ENCODE results near the gene CFAP46. TPM values are rescaled to one million over a fixed set of nuclear protein-coding genes. Genes with fewer than 3 reads are reported as not detected.
A peak's percentile ranks its signal among the peaks of the same experiment; 100 is the strongest.

Gene CFAP46
- polyA plus RNA-seq, 1 donor from 2014 or later = not detected

GRCh38 chr10:132786884-132787494, 155.4 kb downstream of the CFAP46 start:
- Mint-ChIP-seq H3K36me3 (no peaks in the 10 kb centered on the region), H3K27ac (no peak overlapping the region), H3K9me3 (peaks cover 0 to 4% (median 3%) of the 10 kb centered on the region in 3 donors), H3K4me1 (peaks cover 0 to 4% (median 0%) of the 10 kb centered on the region in 3 donors), H3K4me3 (no peak overlapping the region), H3K27me3 (peaks cover 15% of the 10 kb centered on the region)

- H3K4me3 Mint-ChIP-seq = peak overlapping the region in 1 of 4 donors; percentile 51
- H3K36me3 Mint-ChIP-seq = no peaks in the 10 kb centered on the region
- no peak overlapping the region for H3K27ac Mint-ChIP-seq
- H3K4me1 Mint-ChIP-seq = peaks cover 0 to 4% (median 0%) of the 10 kb centered on the region in 3 donors
- peaks cover 0 to 4% (median 3%) of the 10 kb centered on the region in 3 donors for H3K9me3 Mint-ChIP-seq
- H3K27me3 Mint-ChIP-seq = peaks cover 15% of the 10 kb centered on the region
These were observed 155.9 kb downstream of the CFAP46 start for GRCh38 chr10:132786476-132786883.

GRCh38 chr10:132785723-132786475, 156.5 kb downstream of the CFAP46 start, which contains the start of gene NKX6-2:
TSS of gene NKX6-2 (minus strand) at chr10:132786147. CDS start at chr10:132785948, 199 bp downstream.
- Mint-ChIP-seq H3K9me3 (peaks cover 0 to 4% (median 3%) of the 10 kb centered on the region in 3 donors), H3K36me3 (no peaks in the 10 kb centered on the region), H3K27ac (peak within 1 kb of the TSS in 1 of 3 donors; percentile 78), H3K27me3 (peaks cover 14% of the 10 kb centered on the region), H3K4me3 (peak within 1 kb of the TSS in 1 of 4 donors; percentile 51), H3K4me1 (peaks cover 0 to 4% (median 0%) of the 10 kb centered on the region in 3 donors)

DNA sequence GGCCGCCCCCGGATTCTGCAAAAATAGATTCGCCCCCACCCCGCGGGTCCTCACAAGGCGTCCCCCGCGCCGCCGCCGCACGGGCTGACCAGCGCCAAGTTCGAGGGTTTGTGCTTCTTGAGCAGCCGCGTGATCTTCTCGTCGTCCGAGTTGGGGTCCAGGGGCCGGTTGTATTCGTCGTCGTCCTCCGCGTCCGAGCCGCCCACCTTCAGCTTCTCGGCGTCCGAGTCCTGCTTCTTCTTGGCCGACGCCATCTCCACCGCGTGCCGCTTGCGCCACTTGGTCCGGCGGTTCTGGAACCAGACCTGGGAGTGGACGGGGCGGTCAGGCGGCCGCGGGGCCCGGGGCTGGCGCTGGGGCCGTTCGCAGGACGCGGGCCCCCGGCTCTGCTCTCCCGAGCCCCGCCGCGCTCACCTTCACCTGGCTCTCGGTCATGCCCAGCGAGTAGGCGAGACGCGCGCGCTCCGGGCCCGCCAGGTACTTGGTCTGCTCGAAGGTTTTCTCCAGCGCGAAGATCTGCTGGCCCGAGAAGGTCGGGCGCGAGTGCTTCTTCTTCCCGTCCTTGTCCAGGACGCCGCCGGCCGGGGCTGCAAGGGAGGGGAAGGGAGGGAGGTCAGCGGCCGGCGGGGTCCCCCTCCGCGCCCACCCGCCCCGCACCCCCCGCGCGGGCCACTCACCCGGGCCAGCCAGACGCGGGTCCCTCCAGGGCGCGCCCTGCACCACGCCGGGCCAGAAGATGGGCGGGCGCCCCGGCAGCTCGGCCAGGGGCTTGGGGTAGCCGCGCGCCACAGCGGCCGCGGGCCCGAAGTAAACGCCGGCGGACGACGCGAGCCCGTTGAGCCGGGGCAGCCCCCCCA, 157.3 kb downstream of the CFAP46 start:
- Mint-ChIP-seq H3K27me3 (peaks cover 10% of the 10 kb centered on the region), H3K36me3 (no peaks in the 10 kb centered on the region), H3K9me3 (peaks cover 0 to 4% (median 3%) of the 10 kb centered on the region in 3 donors), H3K4me3 (no peak overlapping the region), H3K4me1 (peaks cover 0 to 4% (median 0%) of the 10 kb centered on the region in 3 donors), H3K27ac (peak overlapping the region in 1 of 3 donors; percentile 78)

- Mint-ChIP-seq H3K27ac (peak overlapping the region in 2 of 3 donors; percentile 64 to 78), H3K36me3 (no peaks in the 10 kb centered on the region), H3K9me3 (peaks cover 0 to 4% (median 3%) of the 10 kb centered on the region in 3 donors), H3K4me3 (peak overlapping the region in 2 of 4 donors; percentile 55 to 60), H3K27me3 (peaks cover 10% of the 10 kb centered on the region), H3K4me1 (peaks cover 0 to 4% (median 0%) of the 10 kb centered on the region in 3 donors)
These were observed 158.2 kb downstream of the CFAP46 start for GRCh38 chr10:132783940-132784865.

DNA sequence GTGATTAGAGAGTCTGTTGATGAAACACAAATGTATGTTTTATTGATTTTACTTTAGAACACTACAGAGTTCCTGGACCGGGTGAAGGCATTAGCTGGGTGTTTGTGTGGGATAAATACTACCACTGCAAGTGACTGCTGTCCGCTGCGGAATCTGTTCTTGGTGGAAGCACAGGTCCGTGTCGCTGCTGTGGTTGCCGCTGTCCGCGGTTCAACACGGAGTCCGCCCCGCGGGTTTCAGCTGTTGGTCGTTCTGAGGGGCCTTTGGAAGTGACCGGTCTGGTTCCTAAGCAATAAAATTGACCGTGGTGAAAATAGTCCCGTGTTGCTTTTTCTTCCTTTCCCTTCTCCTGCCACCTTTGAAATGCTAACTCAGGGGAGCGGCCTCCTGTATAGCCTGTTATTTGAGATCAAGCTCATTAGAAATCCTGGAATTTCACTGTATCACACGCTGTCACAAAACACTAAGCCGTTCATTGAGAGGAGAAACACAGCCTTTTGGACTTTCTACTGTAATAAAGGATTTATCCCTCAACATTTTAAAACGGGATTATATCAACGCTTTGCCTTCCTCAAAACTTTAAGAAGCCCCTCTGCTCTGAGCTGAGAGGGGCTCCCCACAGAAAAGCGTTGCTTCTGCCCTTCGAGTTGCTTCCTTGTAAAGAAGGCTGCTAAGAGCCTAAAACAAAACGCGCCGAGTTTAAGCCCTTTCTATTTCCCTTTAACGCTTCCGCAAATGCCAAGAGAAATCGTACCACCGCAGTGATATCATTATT, 159.0 kb downstream of the CFAP46 start:
- Mint-ChIP-seq H3K4me1 (peaks cover 0 to 4% (median 0%) of the 10 kb centered on the region in 3 donors), H3K36me3 (no peaks in the 10 kb centered on the region), H3K9me3 (peaks cover 0 to 4% (median 3%) of the 10 kb centered on the region in 3 donors), H3K4me3 (peak overlapping the region in 2 of 4 donors; percentile 30 to 55), H3K27me3 (peaks cover 7% of the 10 kb centered on the region), H3K27ac (peak overlapping the region in 2 of 3 donors; percentile 63 to 64)

DNA sequence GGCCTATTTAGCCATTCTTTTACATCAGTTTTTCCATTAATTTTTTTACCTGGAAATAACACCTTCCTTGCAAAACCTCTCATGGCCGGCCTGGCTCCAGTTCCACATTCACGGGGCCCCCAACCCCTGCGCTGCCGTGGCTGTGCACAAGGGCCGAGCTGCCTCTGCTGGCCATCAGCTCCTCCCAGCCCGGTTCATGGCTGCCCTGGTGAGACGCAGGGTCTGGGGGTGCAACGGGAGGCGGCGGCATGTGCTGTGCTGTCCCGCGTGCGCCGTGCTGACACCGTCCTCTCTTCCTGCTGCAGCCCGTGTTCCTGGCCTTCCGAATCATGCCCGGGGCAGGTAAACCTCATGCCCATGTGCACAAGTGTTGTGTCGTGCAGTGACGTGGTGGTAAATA, 160.8 kb downstream of the CFAP46 start:
- H3K27me3 Mint-ChIP-seq = peaks cover 6% of the 10 kb centered on the region
- no peak overlapping the region for H3K4me3 Mint-ChIP-seq
- H3K4me1 Mint-ChIP-seq = peaks cover 0 to 4% (median 0%) of the 10 kb centered on the region in 3 donors
- H3K9me3 Mint-ChIP-seq = peaks cover 0 to 4% (median 3%) of the 10 kb centered on the region in 3 donors
- no peak overlapping the region for H3K27ac Mint-ChIP-seq
- H3K36me3 Mint-ChIP-seq = peaks cover 3% of the 10 kb centered on the region

- Mint-ChIP-seq H3K27me3 (peaks cover 6% of the 10 kb centered on the region), H3K27ac (no peak overlapping the region), H3K4me3 (no peak overlapping the region), H3K4me1 (peaks cover 0 to 4% (median 0%) of the 10 kb centered on the region in 3 donors), H3K9me3 (peaks cover 0 to 4% (median 3%) of the 10 kb centered on the region in 3 donors), H3K36me3 (peaks cover 3% of the 10 kb centered on the region)
These were observed 162.0 kb downstream of the CFAP46 start for GRCh38 chr10:132780356-132780755.

DNA sequence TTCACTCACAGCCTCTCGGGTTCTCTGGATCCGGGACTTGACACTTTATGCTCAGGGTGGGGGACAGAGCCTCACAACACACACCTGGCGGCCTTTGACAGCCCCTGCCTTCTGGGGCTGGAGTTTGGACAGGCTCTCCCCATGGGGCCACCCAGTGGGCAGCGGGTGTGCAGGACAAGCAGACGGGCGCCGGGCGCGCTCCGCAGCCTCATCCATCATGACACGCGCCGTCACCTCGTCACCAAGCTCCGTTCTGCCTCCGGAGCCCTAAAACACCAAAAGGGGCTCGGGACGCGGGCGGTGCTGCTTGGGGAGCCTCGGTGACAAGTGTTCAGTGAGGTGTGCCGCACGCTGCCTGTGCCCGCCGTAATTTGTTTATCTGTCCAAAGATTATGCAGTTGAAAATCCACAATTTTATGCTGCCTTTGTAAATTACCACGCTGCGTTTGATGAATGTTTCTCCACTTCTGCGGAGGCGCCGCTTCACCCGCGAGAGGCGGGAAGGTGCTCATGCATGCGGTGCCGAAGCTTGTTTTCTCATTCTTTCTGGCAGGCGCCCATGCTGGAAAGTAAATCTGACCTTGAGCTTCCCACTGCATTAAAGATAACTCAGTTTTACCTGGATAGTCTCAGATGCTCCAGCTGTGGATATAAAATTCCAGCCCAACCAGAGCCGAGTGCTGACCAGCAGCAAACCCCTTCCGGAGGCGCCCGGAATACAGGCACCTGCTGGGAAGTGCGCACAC, 162.6 kb downstream of the CFAP46 start:
- Mint-ChIP-seq H3K9me3 (peaks cover 0 to 4% (median 3%) of the 10 kb centered on the region in 3 donors), H3K27me3 (peaks cover 6% of the 10 kb centered on the region), H3K27ac (no peak overlapping the region), H3K36me3 (peaks cover 3% of the 10 kb centered on the region), H3K4me3 (no peak overlapping the region), H3K4me1 (peaks cover 0 to 4% (median 0%) of the 10 kb centered on the region in 3 donors)

- H3K4me3 Mint-ChIP-seq = no peak overlapping the region
- H3K36me3 Mint-ChIP-seq = peaks cover 3% of the 10 kb centered on the region
- H3K27me3 Mint-ChIP-seq = no peaks in the 10 kb centered on the region
- no peak overlapping the region for H3K27ac Mint-ChIP-seq
- no peaks in the 10 kb centered on the region for H3K9me3 Mint-ChIP-seq
- H3K4me1 Mint-ChIP-seq = no peaks in the 10 kb centered on the region
These were observed 164.9 kb downstream of the CFAP46 start for GRCh38 chr10:132777441-132777840.

GRCh38 chr10:132776821-132777220, 165.5 kb downstream of the CFAP46 start:
- no peak overlapping the region for H3K27ac Mint-ChIP-seq
- no peaks in the 10 kb centered on the region for H3K4me1 Mint-ChIP-seq
- H3K36me3 Mint-ChIP-seq = peaks cover 3% of the 10 kb centered on the region
- no peaks in the 10 kb centered on the region for H3K9me3 Mint-ChIP-seq
- H3K27me3 Mint-ChIP-seq = no peaks in the 10 kb centered on the region
- no peak overlapping the region for H3K4me3 Mint-ChIP-seq

GRCh38 chr10:132776186-132776585, 166.2 kb downstream of the CFAP46 start:
- Mint-ChIP-seq H3K9me3 (no peaks in the 10 kb centered on the region), H3K4me3 (no peak overlapping the region), H3K27ac (no peak overlapping the region), H3K27me3 (no peaks in the 10 kb centered on the region), H3K4me1 (no peaks in the 10 kb centered on the region), H3K36me3 (peaks cover 3% of the 10 kb centered on the region)
